NB4 (cell line): ENCODE data around the gene LTB4R.
A peak's percentile ranks its signal among the peaks of the same experiment; 100 is the strongest.

Source experiments
- DNase-seq: peaks from one replicate; pipeline ENCODE4 v3.0.0; 2010; ENCODE audit warnings: low read depth
- H3K4me3 ChIP-seq: one replicate; pipeline ENCODE4 v1.5.1; 2011; ENCODE audit warnings: mild to moderate bottlenecking, low read depth, low read length, moderate library complexity
- MYC ChIP-seq: IDR thresholded peaks from 2 replicates; pipeline ENCODE4 v1.6.1; 2011; ENCODE audit warnings: low read depth, low read length
- POLR2A ChIP-seq: IDR thresholded peaks from 2 replicates; pipeline ENCODE4 v1.6.1; 2011; ENCODE audit warnings: mild to moderate bottlenecking; ENCODE audit not compliant: insufficient read length; ENCODE audit errors: extremely low read depth
- TF ChIP-seq, protein P1 (sequence below): IDR thresholded peaks from one replicate; pipeline ENCODE4 v1.5.1; 2012; ENCODE audit warnings: low read depth, low read length
- TF ChIP-seq, protein P2 (sequence below): IDR thresholded peaks from 2 replicates; pipeline ENCODE4 v1.6.1; 2011; ENCODE audit warnings: low read depth, low read length

The LTB4R gene, protein sequence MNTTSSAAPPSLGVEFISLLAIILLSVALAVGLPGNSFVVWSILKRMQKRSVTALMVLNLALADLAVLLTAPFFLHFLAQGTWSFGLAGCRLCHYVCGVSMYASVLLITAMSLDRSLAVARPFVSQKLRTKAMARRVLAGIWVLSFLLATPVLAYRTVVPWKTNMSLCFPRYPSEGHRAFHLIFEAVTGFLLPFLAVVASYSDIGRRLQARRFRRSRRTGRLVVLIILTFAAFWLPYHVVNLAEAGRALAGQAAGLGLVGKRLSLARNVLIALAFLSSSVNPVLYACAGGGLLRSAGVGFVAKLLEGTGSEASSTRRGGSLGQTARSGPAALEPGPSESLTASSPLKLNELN

DNA sequence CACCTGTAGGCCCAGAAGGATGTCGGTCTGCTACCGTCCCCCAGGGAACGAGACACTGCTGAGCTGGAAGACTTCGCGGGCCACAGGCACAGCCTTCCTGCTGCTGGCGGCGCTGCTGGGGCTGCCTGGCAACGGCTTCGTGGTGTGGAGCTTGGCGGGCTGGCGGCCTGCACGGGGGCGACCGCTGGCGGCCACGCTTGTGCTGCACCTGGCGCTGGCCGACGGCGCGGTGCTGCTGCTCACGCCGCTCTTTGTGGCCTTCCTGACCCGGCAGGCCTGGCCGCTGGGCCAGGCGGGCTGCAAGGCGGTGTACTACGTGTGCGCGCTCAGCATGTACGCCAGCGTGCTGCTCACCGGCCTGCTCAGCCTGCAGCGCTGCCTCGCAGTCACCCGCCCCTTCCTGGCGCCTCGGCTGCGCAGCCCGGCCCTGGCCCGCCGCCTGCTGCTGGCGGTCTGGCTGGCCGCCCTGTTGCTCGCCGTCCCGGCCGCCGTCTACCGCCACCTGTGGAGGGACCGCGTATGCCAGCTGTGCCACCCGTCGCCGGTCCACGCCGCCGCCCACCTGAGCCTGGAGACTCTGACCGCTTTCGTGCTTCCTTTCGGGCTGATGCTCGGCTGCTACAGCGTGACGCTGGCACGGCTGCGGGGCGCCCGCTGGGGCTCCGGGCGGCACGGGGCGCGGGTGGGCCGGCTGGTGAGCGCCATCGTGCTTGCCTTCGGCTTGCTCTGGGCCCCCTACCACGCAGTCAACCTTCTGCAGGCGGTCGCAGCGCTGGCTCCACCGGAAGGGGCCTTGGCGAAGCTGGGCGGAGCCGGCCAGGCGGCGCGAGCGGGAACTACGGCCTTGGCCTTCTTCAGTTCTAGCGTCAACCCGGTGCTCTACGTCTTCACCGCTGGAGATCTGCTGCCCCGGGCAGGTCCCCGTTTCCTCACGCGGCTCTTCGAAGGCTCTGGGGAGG, at the start of gene LTB4R:
Gene LTB4R (plus strand): TSS at position 857 of the 959 bp plus-strand sequence. CDS start 4,150 bp downstream, outside the sequence.
- H3K4me3 ChIP-seq = peak within 1 kb of the TSS; percentile 63
- DNase-seq = peak; percentile 76
- TF ChIP-seq, protein P1, sequence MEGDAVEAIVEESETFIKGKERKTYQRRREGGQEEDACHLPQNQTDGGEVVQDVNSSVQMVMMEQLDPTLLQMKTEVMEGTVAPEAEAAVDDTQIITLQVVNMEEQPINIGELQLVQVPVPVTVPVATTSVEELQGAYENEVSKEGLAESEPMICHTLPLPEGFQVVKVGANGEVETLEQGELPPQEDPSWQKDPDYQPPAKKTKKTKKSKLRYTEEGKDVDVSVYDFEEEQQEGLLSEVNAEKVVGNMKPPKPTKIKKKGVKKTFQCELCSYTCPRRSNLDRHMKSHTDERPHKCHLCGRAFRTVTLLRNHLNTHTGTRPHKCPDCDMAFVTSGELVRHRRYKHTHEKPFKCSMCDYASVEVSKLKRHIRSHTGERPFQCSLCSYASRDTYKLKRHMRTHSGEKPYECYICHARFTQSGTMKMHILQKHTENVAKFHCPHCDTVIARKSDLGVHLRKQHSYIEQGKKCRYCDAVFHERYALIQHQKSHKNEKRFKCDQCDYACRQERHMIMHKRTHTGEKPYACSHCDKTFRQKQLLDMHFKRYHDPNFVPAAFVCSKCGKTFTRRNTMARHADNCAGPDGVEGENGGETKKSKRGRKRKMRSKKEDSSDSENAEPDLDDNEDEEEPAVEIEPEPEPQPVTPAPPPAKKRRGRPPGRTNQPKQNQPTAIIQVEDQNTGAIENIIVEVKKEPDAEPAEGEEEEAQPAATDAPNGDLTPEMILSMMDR = no peak
- TF ChIP-seq, protein P2, sequence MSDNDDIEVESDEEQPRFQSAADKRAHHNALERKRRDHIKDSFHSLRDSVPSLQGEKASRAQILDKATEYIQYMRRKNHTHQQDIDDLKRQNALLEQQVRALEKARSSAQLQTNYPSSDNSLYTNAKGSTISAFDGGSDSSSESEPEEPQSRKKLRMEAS = peak; percentile 65
- TF ChIP-seq MYC = peak; percentile 59
- TF ChIP-seq POLR2A = peak; percentile 28

DNA sequence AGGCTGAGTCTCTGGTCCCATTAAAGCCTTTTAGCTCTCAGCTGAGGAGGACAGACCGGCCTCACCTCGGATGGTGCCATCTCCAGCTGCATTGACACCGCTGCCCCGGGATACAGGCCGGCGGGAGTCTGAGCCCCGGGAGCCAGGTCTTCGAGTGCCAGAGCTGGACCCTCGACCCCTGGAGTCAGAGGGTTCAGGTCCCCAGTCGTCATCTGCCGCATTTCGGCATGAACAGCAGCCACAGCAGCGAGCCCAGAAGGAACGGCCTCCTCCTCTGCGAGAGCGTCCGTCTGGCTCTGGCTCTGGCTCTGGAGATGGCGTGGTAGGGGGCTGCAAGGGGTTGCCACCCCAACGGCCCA, 49.4 kb upstream of the LTB4R start:
- DNase-seq = no peak
- no peak overlapping the region for H3K4me3 ChIP-seq
- TF ChIP-seq, protein P1 = no peak
- no peak for TF ChIP-seq MYC
- TF ChIP-seq, protein P2 = no peak
- TF ChIP-seq POLR2A = no peak

DNA sequence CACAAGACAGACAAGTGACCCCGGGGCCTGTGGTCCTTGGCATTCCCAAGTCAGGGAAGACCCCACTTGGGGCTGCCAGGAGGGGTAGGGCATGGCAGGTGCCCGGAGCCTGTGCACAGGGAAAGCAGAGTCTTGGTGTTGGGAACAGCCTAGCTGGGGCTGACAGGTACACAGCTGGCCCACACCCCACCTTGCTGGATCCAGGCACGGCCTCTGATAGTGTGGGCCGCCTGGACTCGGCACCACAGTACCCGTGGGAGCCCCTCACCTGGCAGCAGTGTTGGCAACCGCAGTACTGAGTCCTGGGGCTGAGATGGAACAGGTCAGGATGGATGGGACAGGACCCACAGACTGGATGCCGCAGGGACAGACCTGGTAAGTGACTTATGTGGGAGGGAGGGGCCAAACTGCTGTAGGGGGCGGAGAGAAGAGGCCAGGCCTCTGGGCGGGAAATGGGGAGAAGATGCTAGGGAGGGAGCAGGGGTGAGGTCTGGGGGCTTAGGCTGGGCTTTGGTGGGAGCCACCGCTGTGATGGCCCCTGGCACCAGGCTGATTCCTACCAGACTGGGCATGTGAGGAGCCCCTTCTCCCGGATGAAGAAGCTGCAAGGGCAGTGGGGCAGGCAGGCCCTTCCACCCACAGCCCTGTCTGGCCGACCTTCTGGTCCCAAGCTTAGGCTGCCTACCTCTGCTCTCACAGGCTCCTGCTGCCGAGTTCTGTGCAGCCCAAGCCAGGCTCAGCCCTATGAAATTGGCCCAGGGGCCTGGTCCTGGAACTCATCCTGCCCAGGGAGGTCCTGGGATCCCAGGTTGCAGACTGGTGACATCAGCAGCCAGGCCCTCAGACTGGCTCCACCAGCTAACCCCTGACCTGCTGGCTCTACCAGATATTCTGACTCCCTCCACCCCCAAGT, 48.2 kb upstream of the LTB4R start, which contains the start of gene TGM1:
Gene TGM1 (minus strand): TSS at position 357 of the 913 bp plus-strand sequence. CDS start 825 bp downstream, outside the sequence.
- H3K4me3 ChIP-seq = no peak within 1 kb of the TSS
- DNase-seq = no peak
- TF ChIP-seq MYC (no peak), POLR2A (no peak)
- TF ChIP-seq, protein P2 = no peak
- TF ChIP-seq, protein P1 = no peak

DNA sequence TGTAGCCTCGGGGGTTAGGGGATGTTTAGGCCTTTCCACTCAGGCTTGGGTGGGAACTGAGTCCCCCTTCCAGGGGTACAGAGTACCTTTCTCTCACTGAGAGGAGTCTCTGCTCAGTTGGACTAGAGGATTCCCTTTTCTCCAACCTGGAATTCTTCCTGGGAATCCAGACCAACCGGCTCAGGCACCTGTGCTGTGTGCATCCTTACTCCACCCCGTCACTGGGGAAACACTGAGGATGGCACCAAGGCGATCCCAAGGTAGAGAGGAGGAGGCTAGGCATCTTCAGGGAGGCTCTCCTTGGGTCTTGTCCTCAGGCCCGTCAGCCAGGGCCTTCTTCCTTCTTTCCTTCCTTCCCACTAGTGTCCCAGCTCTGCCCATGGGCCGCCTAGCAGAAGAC, 47.5 kb upstream of the LTB4R start:
- TF ChIP-seq, protein P1 = no peak
- TF ChIP-seq, protein P2 = no peak
- TF ChIP-seq MYC (no peak), POLR2A (no peak)
- DNase-seq = no peak
- H3K4me3 ChIP-seq = no peak overlapping the region

DNA sequence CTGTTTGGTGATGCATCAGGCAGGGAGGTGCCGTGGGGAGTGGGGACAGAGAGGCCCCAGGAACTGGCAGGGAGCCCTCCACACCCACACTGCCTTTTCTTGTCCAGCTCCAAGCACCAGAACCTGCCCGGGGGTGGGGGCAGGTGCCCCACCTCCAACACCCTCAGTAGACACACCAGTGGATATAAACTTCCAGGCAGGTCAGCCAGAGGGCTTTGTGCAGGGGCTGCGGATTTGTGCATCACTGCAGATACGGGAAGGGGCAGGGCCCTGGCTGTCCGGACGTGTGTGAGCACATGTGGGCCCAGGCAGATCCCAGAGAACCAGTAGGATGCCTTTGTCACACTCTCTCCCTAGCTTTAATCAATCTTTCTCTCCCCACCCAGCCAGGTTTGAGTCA, 47.0 kb upstream of the LTB4R start:
- TF ChIP-seq, protein P1 = no peak
- no peak for TF ChIP-seq MYC
- TF ChIP-seq, protein P2 = no peak
- TF ChIP-seq POLR2A = no peak

More for the DNA sequence above, 47.0 kb upstream of the LTB4R start:
- no peak overlapping the region for H3K4me3 ChIP-seq
- DNase-seq = no peak
